Measurements from ENCODE around the gene AGRN.
A peak's percentile ranks its signal among the peaks of the same experiment; 100 is the strongest.
"Not testable (repeated sequence)": the region's sequence is repeated elsewhere in the genome, so short reads cannot be mapped to it uniquely, and the experiment has no call there.

The AGRN gene

GRCh38 chr1:1000357-1001056 lies 19.4 kb upstream of the AGRN start:
- Mint-ChIP-seq H3K9me3 (no peaks in the 10 kb centered on the region), H3K27me3 (peaks cover 49 to 63% of the 10 kb centered on the region in 2 donors), H3K27ac (peak overlapping the region; percentile 84), H3K4me1 (peaks cover 16 to 32% of the 10 kb centered on the region in 2 donors), H3K36me3 (no peaks in the 10 kb centered on the region), H3K4me3 (peak overlapping the region; percentile 75 to 82)
- ATAC-seq (replicated peaks) (peak; percentile 19 to 24), DNase-seq (no peak)

DNA sequence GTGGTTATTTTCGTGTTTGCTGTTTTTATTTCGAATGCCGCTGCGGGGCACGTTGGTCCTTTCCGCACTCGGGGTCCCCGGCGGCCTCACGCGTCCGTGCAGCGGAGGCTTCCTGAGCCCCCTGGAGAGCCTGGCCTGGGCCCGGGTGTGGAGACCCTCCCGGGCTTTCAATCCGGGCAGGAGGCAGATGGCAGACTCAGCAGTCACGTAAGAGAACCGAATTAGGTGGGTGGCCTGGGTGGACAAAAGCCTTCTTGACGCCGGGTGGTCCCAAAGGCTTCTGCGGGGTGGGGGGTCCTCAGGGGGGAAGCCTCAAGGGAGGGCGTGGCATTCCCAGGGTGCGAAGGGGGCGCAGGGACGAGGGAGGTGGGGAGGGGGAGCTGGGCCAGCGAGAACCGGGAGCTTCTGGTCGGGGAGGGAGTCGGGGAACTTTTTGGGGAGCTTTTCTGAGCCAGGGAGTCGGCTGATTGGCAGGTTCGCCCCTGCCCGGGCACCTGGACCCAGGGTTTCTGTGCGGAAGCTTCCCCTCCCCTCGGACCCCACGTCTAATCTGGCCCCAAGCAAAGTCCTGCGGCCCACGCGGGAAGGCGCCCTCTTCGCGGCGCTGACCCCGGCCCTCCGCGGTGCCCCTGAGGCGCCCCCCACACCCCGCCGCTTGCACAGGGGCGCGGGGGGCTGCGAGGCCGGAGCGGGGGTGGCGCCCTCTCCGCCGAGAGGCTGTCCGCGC lies 18.7 kb upstream of the AGRN start:
- peaks cover 14 to 27% of the 10 kb centered on the region in 2 donors for H3K4me1 Mint-ChIP-seq

DNA sequence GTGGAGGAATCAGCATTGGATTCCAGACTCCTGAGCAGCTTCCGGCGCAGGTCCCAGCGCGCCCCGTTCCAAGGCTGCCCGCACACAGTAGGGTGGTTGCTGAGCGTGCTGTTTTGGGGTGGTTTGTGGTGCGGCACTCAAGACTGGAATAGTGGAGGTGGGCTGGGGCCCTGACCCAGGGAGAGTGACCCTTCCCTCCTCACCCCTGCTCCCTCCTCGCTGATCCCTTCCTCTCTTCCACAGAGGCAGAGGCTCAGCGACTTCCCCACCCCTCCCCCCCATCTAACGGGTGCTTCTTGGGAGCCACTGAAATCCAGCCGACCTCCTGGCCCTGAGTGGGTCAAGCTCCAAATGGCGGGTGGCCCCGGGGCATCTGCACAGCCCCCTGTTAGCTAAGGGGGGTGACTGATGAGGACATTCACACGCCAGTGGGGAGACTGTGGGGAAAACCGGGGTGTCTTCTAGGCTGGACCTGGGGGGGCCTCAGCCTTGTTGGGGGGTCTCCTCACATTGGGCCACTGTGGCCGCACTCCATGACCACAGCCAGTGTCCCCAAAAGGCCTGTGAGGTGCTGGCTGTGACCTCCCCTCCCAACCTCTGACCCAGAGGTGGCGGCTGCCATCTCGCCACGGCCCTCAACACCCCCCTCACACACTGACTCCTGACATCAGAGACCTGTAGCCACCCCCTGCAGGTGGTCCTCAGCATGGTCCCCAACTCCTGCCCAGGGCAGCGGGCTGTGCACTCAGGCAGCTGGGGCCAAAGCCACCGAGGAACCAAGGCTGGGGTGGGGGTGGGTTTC lies 16.1 kb upstream of the AGRN start:
- Mint-ChIP-seq H3K36me3 (no peaks in the 10 kb centered on the region), H3K4me1 (peaks cover 13 to 24% of the 10 kb centered on the region in 2 donors), H3K27me3 (peaks cover 49 to 64% of the 10 kb centered on the region in 2 donors), H3K4me3 (no peak overlapping the region), H3K27ac (no peak overlapping the region), H3K9me3 (no peaks in the 10 kb centered on the region)
- DNase-seq: no peak
- ATAC-seq (replicated peaks): no peak

More for the DNA sequence above, 18.7 kb upstream of the AGRN start:
- ATAC-seq (replicated peaks) (no peak), DNase-seq (no peak)
- peak overlapping the region; percentile 75 to 82 for H3K4me3 Mint-ChIP-seq
- no peaks in the 10 kb centered on the region for H3K36me3 Mint-ChIP-seq
- H3K9me3 Mint-ChIP-seq: no peaks in the 10 kb centered on the region
- H3K27me3 Mint-ChIP-seq: peaks cover 49 to 62% of the 10 kb centered on the region in 2 donors
- peak overlapping the region; percentile 84 for H3K27ac Mint-ChIP-seq

GRCh38 chr1:1004420-1004779 lies 15.5 kb upstream of the AGRN start:
- H3K27me3 Mint-ChIP-seq: peaks cover 47 to 63% of the 10 kb centered on the region in 2 donors

GRCh38 chr1:1004780-1005697 lies 14.9 kb upstream of the AGRN start:
- H3K9me3 Mint-ChIP-seq: peaks cover 2 to 3% of the 10 kb centered on the region in 2 donors
- H3K4me3 Mint-ChIP-seq: peak overlapping the region in 1 of 2 donors; percentile 12
- H3K27ac Mint-ChIP-seq: no peak overlapping the region
- H3K4me1 Mint-ChIP-seq: peaks cover 16 to 27% of the 10 kb centered on the region in 2 donors
- H3K36me3 Mint-ChIP-seq: peaks cover 0 to 2% of the 10 kb centered on the region in 2 donors
- peaks cover 47 to 63% of the 10 kb centered on the region in 2 donors for H3K27me3 Mint-ChIP-seq
- DNase-seq: no peak
- no peak for ATAC-seq (replicated peaks)

More at GRCh38 chr1:1004420-1004779, 15.5 kb upstream of the AGRN start:
- H3K9me3 Mint-ChIP-seq: peaks cover 2 to 3% of the 10 kb centered on the region in 2 donors
- H3K36me3 Mint-ChIP-seq: peaks cover 0 to 2% of the 10 kb centered on the region in 2 donors
- H3K4me1 Mint-ChIP-seq: peaks cover 16 to 27% of the 10 kb centered on the region in 2 donors
- no peak overlapping the region for H3K27ac Mint-ChIP-seq
- ATAC-seq (replicated peaks) (no peak), DNase-seq (no peak)
- H3K4me3 Mint-ChIP-seq: no peak overlapping the region

DNA sequence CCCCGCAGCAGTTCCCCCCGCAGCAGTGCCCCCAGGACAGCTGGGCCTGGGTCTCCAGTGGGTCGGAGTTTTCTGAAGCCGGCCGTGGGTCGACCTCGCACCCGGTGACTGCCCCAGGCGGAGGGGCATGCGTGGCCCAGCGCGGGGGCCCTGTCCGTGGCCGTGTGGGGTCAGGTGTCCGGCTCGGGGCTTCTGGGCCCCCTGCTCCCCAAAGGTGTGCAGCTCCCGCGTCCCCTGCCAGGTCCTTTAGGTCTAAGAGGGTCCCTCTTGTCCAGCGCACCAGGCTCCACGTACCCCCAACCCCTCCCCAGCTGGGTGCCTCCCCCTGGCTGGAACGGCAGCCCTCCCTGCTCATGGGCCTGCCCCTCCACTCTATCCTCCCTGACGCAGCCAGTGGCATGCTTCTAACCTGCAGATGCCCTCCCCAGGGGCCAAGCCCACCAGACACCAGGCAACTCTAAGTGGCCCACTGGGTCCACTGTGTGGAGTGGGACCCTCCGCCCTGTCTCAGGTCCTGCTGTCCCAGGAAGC lies 14.1 kb upstream of the AGRN start:
- H3K9me3 Mint-ChIP-seq: peaks cover 2 to 3% of the 10 kb centered on the region in 2 donors
- DNase-seq (no peak), ATAC-seq (replicated peaks) (no peak)
- no peak overlapping the region for H3K4me3 Mint-ChIP-seq
- H3K4me1 Mint-ChIP-seq: peaks cover 14 to 24% of the 10 kb centered on the region in 2 donors
- H3K36me3 Mint-ChIP-seq: peaks cover 0 to 2% of the 10 kb centered on the region in 2 donors
- H3K27ac Mint-ChIP-seq: no peak overlapping the region
- peaks cover 42 to 60% of the 10 kb centered on the region in 2 donors for H3K27me3 Mint-ChIP-seq

DNA sequence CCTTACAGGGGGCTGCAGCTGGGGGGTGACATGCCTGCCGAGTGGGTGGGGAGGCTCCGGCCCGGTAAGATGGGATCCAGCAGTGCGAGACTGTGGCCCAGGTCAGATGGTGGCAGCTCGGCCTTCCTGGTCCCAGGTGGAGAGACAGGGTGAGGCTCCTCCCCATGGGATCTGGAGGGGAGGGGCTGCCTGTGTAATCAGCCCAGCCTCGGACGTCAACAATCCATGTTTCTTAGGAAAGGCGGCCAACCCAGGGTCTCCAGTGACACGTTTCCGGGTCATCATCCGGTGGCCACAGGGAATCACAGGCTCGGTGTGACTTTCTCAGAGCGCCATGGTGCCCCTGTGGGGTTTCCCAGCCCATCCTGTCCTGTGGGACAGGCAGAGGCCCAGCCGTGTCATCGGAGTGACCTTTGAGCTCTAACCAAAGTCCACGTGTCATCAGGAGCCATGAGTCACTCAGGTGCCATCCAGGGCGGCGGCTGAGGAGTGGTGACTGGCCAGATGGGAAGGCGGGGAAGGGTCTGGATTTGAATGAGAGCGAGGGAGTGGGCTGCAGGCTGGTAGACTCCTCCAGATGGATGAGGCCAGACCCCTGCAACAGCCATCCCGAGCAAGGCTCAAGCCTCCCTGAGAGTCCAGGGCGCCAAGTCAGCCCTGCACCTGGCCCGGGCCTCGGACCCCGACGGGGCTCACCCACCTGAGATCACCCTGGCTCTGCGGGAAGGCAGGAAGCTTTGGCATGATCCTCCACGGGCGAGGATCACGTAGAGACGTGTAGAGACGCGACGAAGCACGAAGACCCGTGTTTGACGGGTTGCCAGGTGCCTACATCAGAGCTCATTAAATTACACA lies 13.4 kb upstream of the AGRN start:
- H3K36me3 Mint-ChIP-seq: peaks cover 0 to 2% of the 10 kb centered on the region in 2 donors
- DNase-seq (no peak), ATAC-seq (replicated peaks) (no peak)
- H3K4me3 Mint-ChIP-seq: no peak overlapping the region
- peaks cover 39 to 56% of the 10 kb centered on the region in 2 donors for H3K27me3 Mint-ChIP-seq
- H3K27ac Mint-ChIP-seq: no peak overlapping the region
- H3K9me3 Mint-ChIP-seq: peaks cover 2 to 3% of the 10 kb centered on the region in 2 donors
- peaks cover 14 to 20% of the 10 kb centered on the region in 2 donors for H3K4me1 Mint-ChIP-seq

GRCh38 chr1:1010131-1010530 lies 9.8 kb upstream of the AGRN start:
- not testable (repeated sequence) for ATAC-seq (replicated peaks)

DNA sequence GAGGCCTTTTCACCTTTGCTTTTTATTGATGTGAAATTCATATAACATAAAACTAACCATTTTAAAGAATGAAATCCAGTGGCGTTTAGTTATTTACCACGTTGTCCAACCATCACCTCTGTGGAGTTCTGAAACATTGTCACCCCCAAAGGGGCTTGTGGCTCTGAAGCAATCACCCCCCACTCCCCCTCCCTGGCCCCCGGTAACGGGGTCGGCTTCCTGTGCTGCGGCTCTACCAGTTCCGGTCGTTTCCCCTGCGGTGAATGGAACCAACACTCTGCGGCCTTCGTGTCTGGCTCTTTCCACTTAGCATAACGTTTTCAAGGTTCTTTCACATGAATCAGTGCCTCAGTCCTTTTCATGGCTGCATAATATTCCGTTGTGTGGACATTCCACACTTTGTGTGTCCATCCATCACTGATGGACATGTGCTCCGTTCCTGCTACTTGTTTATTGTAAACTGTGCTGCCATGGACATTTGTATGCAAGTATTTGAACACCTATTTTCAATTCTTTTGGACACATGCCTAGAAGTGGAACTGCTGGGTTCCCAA lies 8.4 kb upstream of the AGRN start:
- peaks cover 0 to 4% of the 10 kb centered on the region in 2 donors for H3K36me3 Mint-ChIP-seq
- H3K4me3 Mint-ChIP-seq: no peak overlapping the region
- DNase-seq (no peak), ATAC-seq (replicated peaks) (no peak)
- peaks cover 10 to 17% of the 10 kb centered on the region in 2 donors for H3K27me3 Mint-ChIP-seq
- peaks cover 19 to 26% of the 10 kb centered on the region in 2 donors for H3K4me1 Mint-ChIP-seq
- no peak overlapping the region for H3K27ac Mint-ChIP-seq
- H3K9me3 Mint-ChIP-seq: peaks cover 2 to 3% of the 10 kb centered on the region in 2 donors

More at GRCh38 chr1:1010131-1010530, 9.8 kb upstream of the AGRN start:
- peaks cover 21 to 26% of the 10 kb centered on the region in 2 donors for H3K4me1 Mint-ChIP-seq
- DNase-seq, H3K9me3 Mint-ChIP-seq, H3K4me3 Mint-ChIP-seq, H3K27ac Mint-ChIP-seq, H3K36me3 Mint-ChIP-seq: not testable (repeated sequence)
- H3K27me3 Mint-ChIP-seq: peaks cover 20 to 29% of the 10 kb centered on the region in 2 donors

GRCh38 chr1:1012736-1013104 lies 7.2 kb upstream of the AGRN start:
- H3K36me3 Mint-ChIP-seq, H3K27me3 Mint-ChIP-seq, DNase-seq, H3K9me3 Mint-ChIP-seq: not testable (repeated sequence)
- peak; percentile 1 to 3 for ATAC-seq (replicated peaks)
- Mint-ChIP-seq H3K4me3 (peak overlapping the region; percentile 91 to 93), H3K27ac (peak overlapping the region; percentile 95), H3K4me1 (peaks cover 20 to 26% of the 10 kb centered on the region in 2 donors)

- ATAC-seq (replicated peaks) (peak; percentile 98), DNase-seq (peak; percentile 79)
- peak within 1 kb of the TSS; percentile 91 to 93 for H3K4me3 Mint-ChIP-seq
- H3K9me3 Mint-ChIP-seq: peaks cover 2 to 3% of the 10 kb centered on the region in 2 donors
- peak within 1 kb of the TSS; percentile 95 for H3K27ac Mint-ChIP-seq
- peaks cover 2 to 3% of the 10 kb centered on the region in 2 donors for H3K27me3 Mint-ChIP-seq
- peaks cover 0 to 4% of the 10 kb centered on the region in 2 donors for H3K36me3 Mint-ChIP-seq
- H3K4me1 Mint-ChIP-seq: peaks cover 20 to 26% of the 10 kb centered on the region in 2 donors
Observed at GRCh38 chr1:1013105-1013921, 6.6 kb upstream of the AGRN start, which contains the start of gene ISG15. ISG15 (plus strand) TSS chr1:1013497; CDS start chr1:1013574, 77 bp downstream.
